SK-N-SH treated with all-trans-retinoic acid at 6 μM for 48 hours (cell line): ENCODE measurements around the gene LAMA2.

Source experiments
- ISL1 ChIP-seq: fragments of 250-450 bp; sonication (Bioruptor Pico); IDR thresholded peaks from 2 replicates; pipeline ENCODE4 v2.1.2; 2022; ENCODE audit warnings: mild to moderate bottlenecking, moderate library complexity
- PATZ1 ChIP-seq: fragments of 250-450 bp; sonication (Bioruptor Pico); IDR thresholded peaks from 2 replicates; pipeline ENCODE4 v1.8.0; 2020; ENCODE audit warnings: mild to moderate bottlenecking, moderate library complexity, borderline replicate concordance
- RARB ChIP-seq: fragments of 250-450 bp; sonication (Bioruptor Pico); IDR thresholded peaks from 2 replicates; pipeline ENCODE4 v1.8.0; 2021; ENCODE audit warnings: mild to moderate bottlenecking, moderate library complexity
- SNAI2 ChIP-seq: fragments of 250-450 bp; sonication (Bioruptor Pico); IDR thresholded peaks from 2 replicates; pipeline ENCODE4 v1.5.0; 2020; ENCODE audit warnings: mild to moderate bottlenecking, moderate library complexity
- TCF4 ChIP-seq: fragments of 250-450 bp; sonication (Bioruptor Pico); IDR thresholded peaks from 2 replicates; pipeline ENCODE4 v1.8.0; 2021; ENCODE audit warnings: mild to moderate bottlenecking, moderate library complexity, borderline replicate concordance
- TOX ChIP-seq: fragments of 250-450 bp; sonication (Bioruptor Pico); IDR thresholded peaks from 2 replicates; pipeline ENCODE4 v1.8.0; 2021; ENCODE audit warnings: mild to moderate bottlenecking, moderate library complexity, borderline replicate concordance
- TSHZ2 ChIP-seq: fragments of 250-450 bp; sonication (Bioruptor Pico); IDR thresholded peaks from 2 replicates; pipeline ENCODE4 v1.5.0; 2020; ENCODE audit warnings: mild to moderate bottlenecking, moderate library complexity
- ZFP3 ChIP-seq: fragments of 250-450 bp; sonication (Bioruptor Pico); IDR thresholded peaks from 2 replicates; pipeline ENCODE4 v1.5.0; 2020; ENCODE audit warnings: mild to moderate bottlenecking, moderate library complexity
- ZFP30 ChIP-seq: fragments of 450-650 bp; formaldehyde crosslinking; IDR thresholded peaks from 2 replicates; pipeline ENCODE4 v1.5.0; 2022; ENCODE audit warnings: mild to moderate bottlenecking, moderate library complexity

- TF ChIP-seq RARB = no peak
- no peak for TF ChIP-seq ZFP3
- no peak for TF ChIP-seq ZFP30 (CRISPR knock-in tag)
- TF ChIP-seq ISL1 = no peak
- TF ChIP-seq SNAI2 = no peak
- TF ChIP-seq PATZ1 = no peak
- no peak for TF ChIP-seq TCF4 (CRISPR knock-in tag)
- no peak for TF ChIP-seq TOX (CRISPR knock-in tag)
- no peak for TF ChIP-seq TSHZ2 (CRISPR knock-in tag)
Measured at GRCh38 chr6:129321303-129321702, 438.4 kb downstream of the LAMA2 start.
